ENCODE results near the gene TBC1D10A.

- TF ChIP-seq CTCF (conservative IDR thresholded peaks at IDR 0.05 in 1 of 2, IDR thresholded peaks at IDR 0.05 in 1 of 2; ENCODE audit: low read depth in 1 of 2, low read length in 2 of 2) (no peak), EZH2 (IDR thresholded peaks at IDR 0.05; ENCODE audit: low read length, missing control alignments) (no peak)
These were observed 10.2 kb upstream of the TBC1D10A start for GRCh38 chr22:30336752-30337460.
